PC-3 (cell line): ENCODE data around the gene TMEM51. TPM values are rescaled to one million over a fixed set of nuclear protein-coding genes. Genes with fewer than 3 reads are reported as not detected.

Experiments used
- ATAC-seq: fragments of 200-7000 bp; cut with Tn5 transposase; 2 replicates; pipeline ENCODE4 v1.9.1; 2020; ENCODE audit warnings: mild to moderate bottlenecking, moderate library complexity
- BruUV-seq: library from RNA; stranded (reverse); fragments of 400-500 nt; replicated peaks from 2 replicates; lab custom pipeline; 2021; lab: Mats Ljungman, UMichigan
- CTCF ChIA-PET: fragments of 300-600 bp; sonication (Branson Sonifier 250); formaldehyde crosslinking; loops from one replicate; lab custom pipeline; 2022; ENCODE audit warnings: antibody characterized with exemption; lab: Charles Lee
- POLR2A ChIA-PET: fragments of 300-600 bp; sonication (Branson Sonifier 250); formaldehyde crosslinking; loops from one replicate; lab custom pipeline; 2022; ENCODE audit warnings: antibody characterized with exemption; ENCODE audit not compliant: unreplicated experiment; lab: Charles Lee
- DNase-seq: peaks from one replicate; pipeline ENCODE4 v3.0.0-alpha.2; 2015
- H2AFZ ChIP-seq: fragments of 300-600 bp; sonication (generic); 2 replicates; pipeline ENCODE4 v1.6.0; 2016; ENCODE audit warnings: antibody characterized with exemption, low read length
- H3F3A ChIP-seq: fragments of 300-600 bp; sonication (generic); one replicate; pipeline ENCODE4 v1.6.0; 2017; ENCODE audit warnings: antibody characterized with exemption, low read length, control low read depth, mild to moderate bottlenecking; ENCODE audit not compliant: unreplicated experiment
- H3K27ac ChIP-seq: fragments of 300-600 bp; sonication (generic); 2 replicates; pipeline ENCODE4 v1.5.1; 2016; ENCODE audit warnings: mild to moderate bottlenecking, low read length
- H3K27me3 ChIP-seq: fragments of 300-600 bp; sonication (generic); 2 replicates; pipeline ENCODE4 v1.6.1; 2016; ENCODE audit warnings: low read length, mixed read lengths
- H3K36me3 ChIP-seq: fragments of 300-600 bp; sonication (generic); 2 replicates; pipeline ENCODE4 v1.6.1; 2016; ENCODE audit warnings: low read depth, mixed run types, low read length, mixed read lengths
- H3K4me1 ChIP-seq: fragments of 300-600 bp; sonication (generic); 2 replicates; pipeline ENCODE4 v1.5.1; 2016; ENCODE audit warnings: low read length; ENCODE audit not compliant: insufficient read depth
- H3K4me2 ChIP-seq: fragments of 300-600 bp; sonication (generic); 2 replicates; pipeline ENCODE4 v1.6.0; 2016; ENCODE audit warnings: low read length
- H3K4me3 ChIP-seq: fragments of 300-600 bp; sonication (generic); 2 replicates; pipeline ENCODE4 v1.5.1; 2016; ENCODE audit warnings: mild to moderate bottlenecking, low read length, mixed read lengths
- H3K79me2 ChIP-seq: fragments of 300-600 bp; sonication (generic); 2 replicates; pipeline ENCODE4 v1.6.1; 2017; ENCODE audit warnings: low read length, mixed read lengths
- H3K9ac ChIP-seq: fragments of 300-600 bp; sonication (generic); 2 replicates; pipeline ENCODE4 v1.6.0; 2016; ENCODE audit warnings: mild to moderate bottlenecking, low read length
- H3K9me2 ChIP-seq: fragments of 300-600 bp; sonication (generic); replicated peaks from 2 replicates; pipeline ENCODE4 v1.6.1; 2016; ENCODE audit warnings: mixed run types, low read length, mixed read lengths
- H3K9me3 ChIP-seq: fragments of 300-600 bp; sonication (generic); 2 replicates; pipeline ENCODE4 v1.6.1; 2016; ENCODE audit warnings: low read length, mixed read lengths
- H4K20me1 ChIP-seq: fragments of 300-600 bp; sonication (generic); 2 replicates; pipeline ENCODE4 v1.6.1; 2016; ENCODE audit warnings: low read length, mixed read lengths
- CTCF ChIP-seq: fragments of 300-600 bp; sonication (generic); conservative IDR thresholded peaks from 2 replicates; pipeline ENCODE4 v1.5.1; 2017; ENCODE audit warnings: antibody characterized with exemption, low read depth, mild to moderate bottlenecking, low read length
- EZH2 ChIP-seq: fragments of 300-600 bp; sonication (generic); IDR thresholded peaks from one replicate; pipeline ENCODE4 v1.6.1; 2017; ENCODE audit warnings: antibody characterized with exemption, mild to moderate bottlenecking, low read length; ENCODE audit not compliant: unreplicated experiment
- EZH2phosphoT487 ChIP-seq: fragments of 300-600 bp; sonication (generic); IDR thresholded peaks from 2 replicates; pipeline ENCODE4 v1.6.1; 2018; ENCODE audit warnings: mild to moderate bottlenecking, antibody characterized with exemption, low read length, borderline replicate concordance
- intact Hi-C: fragments of 100-400 bp; cut with micrococcal nuclease; formaldehyde crosslinking; loops from 2 replicates; pipeline ENCODE4 v1.9.0; 2023
- total RNA-seq: library from RNA; depleted of rRNA; stranded (reverse); fragments of >200 nt; gene quantifications from 2 replicates; pipeline ENCODE4 v1.2.3, GENCODE V29; 2014

TMEM51 gene
- total RNA-seq, 1 experiment from 2014 or later, result 20.8 TPM

DNA sequence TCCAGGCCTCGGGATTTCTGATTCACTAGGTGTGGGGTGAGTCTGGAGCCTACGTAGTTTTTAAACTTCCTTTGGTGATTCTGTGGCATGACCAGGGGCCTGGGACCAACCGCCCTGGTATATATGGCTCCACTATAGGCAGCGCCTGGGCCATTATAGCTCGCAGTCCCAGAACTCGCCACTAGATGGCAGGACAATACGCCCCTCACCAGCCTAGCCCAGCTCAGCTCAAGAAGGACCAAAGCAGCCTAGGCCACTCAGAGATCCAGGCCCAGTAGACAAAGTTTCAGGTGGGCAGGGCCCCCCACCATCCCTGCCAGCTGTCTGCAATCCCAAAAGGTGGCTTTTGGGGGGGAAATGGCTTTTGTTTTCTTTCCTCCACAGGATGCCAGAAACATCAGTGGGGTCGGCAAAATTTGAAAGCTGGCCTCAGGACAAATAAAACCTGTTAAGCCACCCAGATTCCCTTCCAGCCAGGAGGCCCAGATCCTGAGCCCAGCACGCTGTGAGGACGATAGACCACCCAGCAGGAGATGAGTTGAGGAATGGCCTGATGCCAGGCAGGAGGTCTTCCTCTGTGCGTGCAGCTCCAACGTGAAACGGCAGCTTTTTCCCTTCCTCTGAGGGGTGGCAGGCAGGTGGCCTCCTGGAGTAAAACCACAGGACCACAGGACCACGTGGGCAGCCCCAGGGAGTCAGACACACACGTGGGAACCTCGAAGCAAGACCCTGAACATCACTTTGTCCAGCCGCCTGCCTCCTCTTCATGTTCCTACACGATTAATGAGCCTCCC lies 24.8 kb upstream of the TMEM51 start:
- no peak overlapping the region for H2AFZ ChIP-seq
- no peaks in the 10 kb centered on the region for H3K36me3 ChIP-seq
- no peak overlapping the region for H3K4me2 ChIP-seq
- ChIA-PET POLR2A (interaction anchor here (0.6 kb wide), 3 partner anchors 25 to 170 kb away, joined by 3 to 4 read pairs (median 4); partner anchors contain the start of gene TMEM51), CTCF (interaction anchor here (0.5 to 1.4 kb wide), 11 partner anchors 13 to 1322 kb away, joined by 3 to 18 read pairs (median 4); partner anchors contain the start of gene TMEM51)
- H3K4me1 ChIP-seq, result no peaks in the 10 kb centered on the region
- no peaks in the 10 kb centered on the region for H3K79me2 ChIP-seq
- ATAC-seq (peak; percentile 100), DNase-seq (peak; percentile 87)
- H3K9me3 ChIP-seq, result no peaks in the 10 kb centered on the region
- no peaks in the 10 kb centered on the region for H3F3A ChIP-seq
- TF ChIP-seq EZH2, result no peak
- peak; percentile 92 for TF ChIP-seq CTCF
- no peaks in the 10 kb centered on the region for H3K9me2 ChIP-seq
- no peaks in the 10 kb centered on the region for H4K20me1 ChIP-seq
- no peaks in the 10 kb centered on the region for H3K27me3 ChIP-seq
- intact Hi-C loops, result loop anchor here (1.0 to 2.0 kb wide), 4 partner anchors 24 to 176 kb away; partner anchors contain the start of gene TMEM51
- H3K27ac ChIP-seq, result no peak overlapping the region
- H3K4me3 ChIP-seq, result no peak overlapping the region
- no TSS peak for BruUV-seq
- no peak overlapping the region for H3K9ac ChIP-seq

GRCh38 chr1:15129944-15130343 lies 23.6 kb upstream of the TMEM51 start:
- intact Hi-C loops, result loop anchor here (2.0 kb wide), 1 partner anchor 23 kb away; the partner anchor contains the start of gene TMEM51

More at GRCh38 chr1:15129944-15130343, 23.6 kb upstream of the TMEM51 start:
- H3K79me2 ChIP-seq, result no peaks in the 10 kb centered on the region
- H2AFZ ChIP-seq, result no peak overlapping the region
- H4K20me1 ChIP-seq, result no peaks in the 10 kb centered on the region
- BruUV-seq, result no TSS peak
- H3K27me3 ChIP-seq, result no peaks in the 10 kb centered on the region
- H3K27ac ChIP-seq, result no peak overlapping the region
- H3K9me2 ChIP-seq, result no peaks in the 10 kb centered on the region
- H3F3A ChIP-seq, result no peaks in the 10 kb centered on the region
- ChIA-PET POLR2A (no interaction called here), CTCF (no interaction called here)
- no peaks in the 10 kb centered on the region for H3K4me1 ChIP-seq
- H3K36me3 ChIP-seq, result no peaks in the 10 kb centered on the region
- DNase-seq (no peak), ATAC-seq (no peak)
- no peak overlapping the region for H3K9ac ChIP-seq
- no peak overlapping the region for H3K4me3 ChIP-seq
- TF ChIP-seq EZH2 (no peak), CTCF (no peak), EZH2phosphoT487 (no peak)
- no peak overlapping the region for H3K4me2 ChIP-seq
- no peaks in the 10 kb centered on the region for H3K9me3 ChIP-seq
